SK-N-SH (cell line): ENCODE data around the gene RNASET2. TPM values are rescaled to one million over a fixed set of nuclear protein-coding genes. Genes with fewer than 3 reads are reported as not detected.

ENCODE experiments used
- CTCF ChIA-PET: fragments of 300-600, 350-600 bp; formaldehyde crosslinking; extraction: SDS; loops from one replicate; lab custom pipeline; 2021; lab: Yijun Ruan, JAX
- POLR2A ChIA-PET: fragments of 350-600 bp; sonication (Branson Sonifier 250); formaldehyde crosslinking; extraction: SDS; loops from one replicate; lab custom pipeline; 2020; ENCODE audit warnings: antibody characterized with exemption, inconsistent platforms; lab: Yijun Ruan, JAX
- DNase-seq: peaks from one replicate; pipeline ENCODE4 v3.0.0; 2012
- H2AFZ ChIP-seq: fragments of 200-600 bp; sonication (generic); 2 replicates; pipeline ENCODE4 v1.8.1; 2016; ENCODE audit warnings: antibody characterized with exemption, mild to moderate bottlenecking, low read depth
- H3F3A ChIP-seq: fragments of 200-600 bp; sonication (generic); replicated peaks from 2 replicates; pipeline ENCODE3; 2016; ENCODE audit warnings: antibody characterized with exemption, mild to moderate bottlenecking; ENCODE audit not compliant: insufficient read depth
- H3K27ac ChIP-seq, 2 experiments: fragments of 200-500 bp in 1 of 2; fragments of 200-600 bp in 1 of 2; sonication (Bioruptor generic) in 1 of 2; sonication (generic), shearing (Covaris generic) in 1 of 2; 2 replicates each; pipeline versions ENCODE4 v1.5.1 to v1.6.1; 2014 to 2016; ENCODE audit warnings: low read depth in 2 of 2, inconsistent platforms in 1 of 2, low read length in 1 of 2, mild to moderate bottlenecking in 1 of 2, mixed read lengths in 1 of 2
- H3K27me3 ChIP-seq: fragments of 200-600 bp; sonication (generic), shearing (Covaris generic); 2 replicates; pipeline ENCODE4 v1.6.1; 2016; ENCODE audit warnings: mixed run types; ENCODE audit not compliant: insufficient read depth
- H3K36me3 ChIP-seq, 2 experiments: fragments of 200-500 bp in 1 of 2; fragments of 200-600 bp in 1 of 2; sonication (Bioruptor generic) in 1 of 2; sonication (generic) in 1 of 2; replicated peaks in 1 of 2; 2 replicates each; pipeline versions ENCODE3 to v1.5.1; 2014 to 2016; ENCODE audit warnings: low read length in 1 of 2, mild to moderate bottlenecking in 1 of 2; ENCODE audit not compliant: insufficient read depth in 2 of 2, control insufficient read depth in 1 of 2
- H3K4me1 ChIP-seq, 2 experiments: fragments of 200-500 bp in 1 of 2; fragments of 200-600 bp in 1 of 2; sonication (Bioruptor generic) in 1 of 2; sonication (generic), shearing (Covaris generic) in 1 of 2; 2 replicates each; pipeline versions ENCODE4 v1.5.1 to v1.6.1; 2014 to 2016; ENCODE audit warnings: low read depth in 1 of 2, low read length in 1 of 2, mixed run types in 1 of 2; ENCODE audit not compliant: insufficient read depth in 2 of 2, control insufficient read depth in 1 of 2
- H3K4me2 ChIP-seq: fragments of 200-600 bp; sonication (generic), shearing (Covaris generic); 2 replicates; pipeline ENCODE4 v1.6.1; 2017; ENCODE audit warnings: mixed run types
- H3K4me3 ChIP-seq, 2 experiments: fragments of 200-500 bp in 1 of 2; fragments of 200-600 bp in 1 of 2; sonication (Bioruptor generic) in 1 of 2; sonication (generic), shearing (Covaris generic) in 1 of 2; 2 replicates each; pipeline versions ENCODE4 v1.5.1 to v1.8.1; 2014 to 2016; ENCODE audit warnings: low read depth in 2 of 2, inconsistent platforms in 1 of 2, low read length in 1 of 2, mild to moderate bottlenecking in 1 of 2, mixed read lengths in 1 of 2, moderate library complexity in 1 of 2
- H3K79me2 ChIP-seq: fragments of 200-600 bp; sonication (generic); 2 replicates; pipeline ENCODE4 v1.8.1; 2017; ENCODE audit warnings: mild to moderate bottlenecking; ENCODE audit not compliant: insufficient read depth
- H3K9ac ChIP-seq: fragments of 200-600 bp; sonication (generic); 2 replicates; pipeline ENCODE4 v1.6.1; 2017; ENCODE audit warnings: mixed run types
- H3K9me2 ChIP-seq: fragments of 200-600 bp; sonication (generic); 2 replicates; pipeline ENCODE4 v1.6.1; 2017; ENCODE audit warnings: mixed run types
- H3K9me3 ChIP-seq: fragments of 200-600 bp; sonication (generic); 2 replicates; pipeline ENCODE4 v1.6.1; 2017; ENCODE audit warnings: mixed run types, mild to moderate bottlenecking, moderate library complexity
- H4K20me1 ChIP-seq: fragments of 200-600 bp; sonication (generic); 2 replicates; pipeline ENCODE4 v1.6.1; 2017; ENCODE audit warnings: mild to moderate bottlenecking, mixed run types; ENCODE audit not compliant: insufficient read depth
- CHD2 ChIP-seq: fragments of 150-350 bp; IDR thresholded peaks from 2 replicates; pipeline ENCODE4 v1.6.1; 2018; ENCODE audit warnings: low read length; ENCODE audit not compliant: partially characterized antibody
- FOSL2 ChIP-seq: IDR thresholded peaks from 2 replicates; pipeline ENCODE4 v1.4.0; 2012; ENCODE audit warnings: low read depth, mild to moderate bottlenecking, moderate library complexity, borderline replicate concordance
- FOXM1 ChIP-seq: IDR thresholded peaks from 2 replicates; pipeline ENCODE4 v1.4.0; 2012; ENCODE audit warnings: low read depth, mild to moderate bottlenecking
- GATA2 ChIP-seq: sonication (generic); formaldehyde crosslinking; IDR thresholded peaks from 2 replicates; pipeline ENCODE4 v1.5.0; 2020; ENCODE audit warnings: mild to moderate bottlenecking, missing genetic modification reagents
- MXI1 ChIP-seq: IDR thresholded peaks from 2 replicates; pipeline ENCODE4 v1.6.1; 2012; ENCODE audit warnings: mild to moderate bottlenecking, low read depth, low read length, improper control_type of control experiment
- NFIC ChIP-seq: IDR thresholded peaks from 2 replicates; pipeline ENCODE4 v1.4.0; 2012; ENCODE audit warnings: borderline replicate concordance
- NRF1 ChIP-seq: IDR thresholded peaks from 2 replicates; pipeline ENCODE4 v1.6.1; 2012; ENCODE audit warnings: low read depth, mild to moderate bottlenecking, low read length
- POLR2AphosphoS5 ChIP-seq: IDR thresholded peaks from 2 replicates; pipeline ENCODE4 v1.6.1; 2012; ENCODE audit warnings: low read depth, low read length
- RCOR1 ChIP-seq: fragments of 150-350 bp; IDR thresholded peaks from 2 replicates; pipeline ENCODE4 v1.6.1; 2017; ENCODE audit warnings: antibody characterized with exemption, low read length
- TCF12 ChIP-seq: IDR thresholded peaks from 2 replicates; pipeline ENCODE4 v1.4.0; 2012
- WGBS: methylation state at CpG from one replicate; pipeline ENCODE4 v1.1.6; 2017; ENCODE audit warnings: low lambda C conversion rate; 5-methylcytosine and 5-hydroxymethylcytosine counted together
- polyA plus RNA-seq, 3 experiments: library from polyadenylated mRNA; depleted of rRNA; stranded (reverse); fragments of >200 nt; gene quantifications; 2 replicates each; pipeline ENCODE4 v1.2.3, GENCODE V29; 2012
- TF ChIP-seq, protein P1 (sequence below): IDR thresholded peaks from 2 replicates; pipeline ENCODE4 v1.4.0; 2012; ENCODE audit warnings: low read depth, borderline replicate concordance
- TF ChIP-seq, protein P2 (sequence below): fragments of 200-600 bp; sonication (generic); IDR thresholded peaks from 2 replicates; pipeline ENCODE4 v1.6.1; 2017; ENCODE audit warnings: antibody characterized with exemption, mild to moderate bottlenecking, moderate library complexity
- TF ChIP-seq, protein P3 (sequence below): fragments of 150-350 bp; IDR thresholded peaks from 2 replicates; pipeline ENCODE4 v1.6.1; 2017; ENCODE audit warnings: antibody characterized with exemption, low read length, low read depth, borderline replicate concordance

Gene RNASET2
- polyA plus RNA-seq, 1 of the 3 experiments (the other 2 are of a cell fraction): 59.2 TPM

DNA sequence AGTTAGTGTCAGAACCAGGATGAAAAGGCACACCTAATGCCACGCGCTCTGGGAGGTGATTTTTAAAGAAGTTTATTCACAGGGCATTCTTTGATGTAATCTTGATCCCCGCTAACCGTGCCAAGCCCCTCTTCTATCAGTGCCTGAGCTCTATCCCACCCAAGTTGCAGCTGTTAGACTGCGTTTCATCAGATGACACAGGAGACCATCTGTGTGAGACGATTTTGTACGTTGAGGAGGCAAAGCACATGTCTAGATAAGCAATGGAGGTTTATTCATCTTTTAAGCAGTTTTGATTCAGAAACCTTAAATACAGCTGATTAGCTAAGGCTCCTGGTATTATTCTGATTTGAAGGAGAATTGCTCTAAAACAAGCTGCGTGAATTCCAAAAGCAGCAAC, 18.6 kb downstream of the RNASET2 start (continued):
- TF ChIP-seq, protein P1, sequence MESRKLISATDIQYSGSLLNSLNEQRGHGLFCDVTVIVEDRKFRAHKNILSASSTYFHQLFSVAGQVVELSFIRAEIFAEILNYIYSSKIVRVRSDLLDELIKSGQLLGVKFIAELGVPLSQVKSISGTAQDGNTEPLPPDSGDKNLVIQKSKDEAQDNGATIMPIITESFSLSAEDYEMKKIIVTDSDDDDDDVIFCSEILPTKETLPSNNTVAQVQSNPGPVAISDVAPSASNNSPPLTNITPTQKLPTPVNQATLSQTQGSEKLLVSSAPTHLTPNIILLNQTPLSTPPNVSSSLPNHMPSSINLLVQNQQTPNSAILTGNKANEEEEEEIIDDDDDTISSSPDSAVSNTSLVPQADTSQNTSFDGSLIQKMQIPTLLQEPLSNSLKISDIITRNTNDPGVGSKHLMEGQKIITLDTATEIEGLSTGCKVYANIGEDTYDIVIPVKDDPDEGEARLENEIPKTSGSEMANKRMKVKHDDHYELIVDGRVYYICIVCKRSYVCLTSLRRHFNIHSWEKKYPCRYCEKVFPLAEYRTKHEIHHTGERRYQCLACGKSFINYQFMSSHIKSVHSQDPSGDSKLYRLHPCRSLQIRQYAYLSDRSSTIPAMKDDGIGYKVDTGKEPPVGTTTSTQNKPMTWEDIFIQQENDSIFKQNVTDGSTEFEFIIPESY: no peak
- TF ChIP-seq, protein P2, sequence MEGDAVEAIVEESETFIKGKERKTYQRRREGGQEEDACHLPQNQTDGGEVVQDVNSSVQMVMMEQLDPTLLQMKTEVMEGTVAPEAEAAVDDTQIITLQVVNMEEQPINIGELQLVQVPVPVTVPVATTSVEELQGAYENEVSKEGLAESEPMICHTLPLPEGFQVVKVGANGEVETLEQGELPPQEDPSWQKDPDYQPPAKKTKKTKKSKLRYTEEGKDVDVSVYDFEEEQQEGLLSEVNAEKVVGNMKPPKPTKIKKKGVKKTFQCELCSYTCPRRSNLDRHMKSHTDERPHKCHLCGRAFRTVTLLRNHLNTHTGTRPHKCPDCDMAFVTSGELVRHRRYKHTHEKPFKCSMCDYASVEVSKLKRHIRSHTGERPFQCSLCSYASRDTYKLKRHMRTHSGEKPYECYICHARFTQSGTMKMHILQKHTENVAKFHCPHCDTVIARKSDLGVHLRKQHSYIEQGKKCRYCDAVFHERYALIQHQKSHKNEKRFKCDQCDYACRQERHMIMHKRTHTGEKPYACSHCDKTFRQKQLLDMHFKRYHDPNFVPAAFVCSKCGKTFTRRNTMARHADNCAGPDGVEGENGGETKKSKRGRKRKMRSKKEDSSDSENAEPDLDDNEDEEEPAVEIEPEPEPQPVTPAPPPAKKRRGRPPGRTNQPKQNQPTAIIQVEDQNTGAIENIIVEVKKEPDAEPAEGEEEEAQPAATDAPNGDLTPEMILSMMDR: no peak
- TF ChIP-seq FOSL2 (no peak), FOXM1 (no peak)

DNA sequence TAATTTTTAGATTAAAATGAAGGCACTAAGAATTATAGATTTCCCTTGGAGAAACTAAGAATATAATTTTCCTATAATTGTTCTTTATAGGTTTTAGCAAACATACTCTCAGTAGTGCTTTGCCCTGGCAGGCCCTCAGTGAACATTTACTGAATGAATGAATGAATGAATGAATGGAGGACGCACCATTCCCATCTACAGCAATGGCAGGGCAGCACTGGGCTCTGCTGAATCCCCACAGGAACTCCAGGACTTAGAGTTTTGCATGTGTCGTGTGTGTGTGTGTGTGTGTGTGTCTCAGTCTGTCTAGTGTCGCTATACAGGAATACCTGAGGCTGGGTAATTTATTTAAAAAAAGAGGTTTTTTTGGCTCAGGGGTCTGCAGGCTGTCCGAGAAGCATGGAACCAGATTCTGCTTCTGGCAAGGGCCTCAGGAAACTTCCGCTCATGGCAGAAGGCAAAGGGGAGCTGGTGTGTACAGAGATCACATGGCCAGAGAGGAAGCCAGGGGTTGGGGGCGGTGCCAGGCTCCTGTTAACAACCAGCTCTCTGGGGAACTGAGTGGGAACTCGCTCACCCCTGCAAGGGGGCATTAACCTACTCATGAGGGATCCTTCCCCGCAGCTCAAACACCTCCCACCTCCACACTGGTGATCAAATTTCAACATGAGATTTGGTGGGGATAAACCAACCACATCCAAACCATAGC, 20.1 kb downstream of the RNASET2 start:
- no peak for TF ChIP-seq RCOR1
- TF ChIP-seq TCF12: no peak
- TF ChIP-seq, all 33 proteins: peak for 0
- Histone ChIP-seq H3K4me1 (peaks cover 0 to 5% of the 10 kb centered on the region in 2 experiments; a peak in 1 of 4 replicates), H4K20me1 (no peaks in the 10 kb centered on the region), H3K27me3 (no peaks in the 10 kb centered on the region), H3K36me3 (peaks cover 9 to 17% of the 10 kb centered on the region in 2 experiments), H3K9me3 (no peaks in the 10 kb centered on the region), H3K79me2 (no peaks in the 10 kb centered on the region), H3K9ac (no peak overlapping the region), H3K4me3 (no peak overlapping the region), H3K27ac (no peak overlapping the region), H2AFZ (no peak overlapping the region), H3K9me2 (no peaks in the 10 kb centered on the region), H3F3A (no peaks in the 10 kb centered on the region), H3K4me2 (no peak overlapping the region)
- DNase-seq: no peak
- POLR2A ChIA-PET: no interaction called here
- WGBS: 87% methylated on average over 8 of the region's 8 CpGs
- CTCF ChIA-PET: interaction anchor here (1.0 to 1.9 kb wide), 2 partner anchors 15 to 18 kb away, joined by 3 to 7 read pairs; no protein-coding TSS in a partner anchor

DNA sequence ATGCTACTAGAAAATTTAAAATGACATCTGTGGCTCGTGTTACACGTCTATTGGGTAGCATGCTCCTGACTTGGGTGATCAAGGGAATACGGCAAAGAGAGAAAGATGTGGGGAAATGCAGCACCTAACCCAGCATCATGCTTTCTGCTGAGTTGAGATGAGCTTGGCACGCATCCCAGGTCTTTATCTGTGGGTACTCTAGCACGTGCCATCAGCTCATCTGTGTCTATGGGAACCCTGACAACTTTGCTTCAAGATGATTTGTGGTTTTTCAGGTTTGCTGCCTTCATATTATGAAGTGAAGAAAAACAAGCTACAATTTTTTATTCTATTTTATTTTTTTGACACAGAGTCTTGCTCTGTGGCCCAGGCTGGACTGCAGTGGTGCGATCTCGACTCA, 21.0 kb downstream of the RNASET2 start:
- POLR2A ChIA-PET: no interaction called here
- CTCF ChIA-PET: interaction anchor here (0.7 to 1.7 kb wide), 4 partner anchors 16 to 160 kb away, joined by 3 to 6 read pairs (median 3); no protein-coding TSS in a partner anchor
- no peak overlapping the region for H3K27ac ChIP-seq
- no peaks in the 10 kb centered on the region for H3F3A ChIP-seq
- no peak overlapping the region for H2AFZ ChIP-seq
- no peak overlapping the region for H3K9ac ChIP-seq
- no peak overlapping the region for H3K4me3 ChIP-seq
- H3K9me3 ChIP-seq: no peaks in the 10 kb centered on the region
- no peaks in the 10 kb centered on the region for H3K27me3 ChIP-seq
- DNase-seq: peak; percentile 60
- H3K36me3 ChIP-seq: peaks cover 9 to 17% of the 10 kb centered on the region in 2 experiments
- no peaks in the 10 kb centered on the region for H3K9me2 ChIP-seq
- peaks cover 0 to 5% of the 10 kb centered on the region in 2 experiments; a peak in 1 of 4 replicates for H3K4me1 ChIP-seq
- TF ChIP-seq NRF1: no peak
- TF ChIP-seq POLR2AphosphoS5: no peak
- TF ChIP-seq, protein P3, sequence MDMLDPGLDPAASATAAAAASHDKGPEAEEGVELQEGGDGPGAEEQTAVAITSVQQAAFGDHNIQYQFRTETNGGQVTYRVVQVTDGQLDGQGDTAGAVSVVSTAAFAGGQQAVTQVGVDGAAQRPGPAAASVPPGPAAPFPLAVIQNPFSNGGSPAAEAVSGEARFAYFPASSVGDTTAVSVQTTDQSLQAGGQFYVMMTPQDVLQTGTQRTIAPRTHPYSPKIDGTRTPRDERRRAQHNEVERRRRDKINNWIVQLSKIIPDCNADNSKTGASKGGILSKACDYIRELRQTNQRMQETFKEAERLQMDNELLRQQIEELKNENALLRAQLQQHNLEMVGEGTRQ: no peak
- TF ChIP-seq NFIC: no peak
- peak; percentile 23 for TF ChIP-seq CHD2
- 0 out of 2 replicates have a peak, but pooled peaks have one; percentile 48 for TF ChIP-seq MXI1
- TF ChIP-seq GATA2: peak; percentile 56
- WGBS: 94% methylated on average over 7 of the region's 7 CpGs
- no peaks in the 10 kb centered on the region for H3K79me2 ChIP-seq
- no peaks in the 10 kb centered on the region for H4K20me1 ChIP-seq
- no peak overlapping the region for H3K4me2 ChIP-seq
